ENCODE data around the gene ANKMY2.

DNA sequence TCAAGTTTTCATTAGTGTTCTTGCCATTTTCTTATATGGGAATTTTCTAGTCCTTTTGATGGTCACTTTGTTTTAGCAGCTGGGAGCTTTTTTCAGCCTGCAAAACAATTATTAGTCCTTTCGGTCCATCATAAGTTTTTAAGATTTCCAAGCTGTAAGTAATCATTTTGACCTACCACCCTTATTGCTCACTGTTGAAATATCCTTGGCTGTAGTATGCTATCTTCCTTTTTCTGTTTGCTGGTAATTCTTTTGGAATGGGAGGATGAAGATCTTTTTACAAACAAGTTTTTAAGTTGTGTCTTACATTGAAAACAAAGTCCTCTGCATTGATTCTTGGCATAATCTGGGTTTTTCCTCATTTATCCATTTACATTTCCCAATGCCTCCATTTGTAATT lies 24.5 kb upstream of the ANKMY2 start:
- TF ChIP-seq, protein P1, sequence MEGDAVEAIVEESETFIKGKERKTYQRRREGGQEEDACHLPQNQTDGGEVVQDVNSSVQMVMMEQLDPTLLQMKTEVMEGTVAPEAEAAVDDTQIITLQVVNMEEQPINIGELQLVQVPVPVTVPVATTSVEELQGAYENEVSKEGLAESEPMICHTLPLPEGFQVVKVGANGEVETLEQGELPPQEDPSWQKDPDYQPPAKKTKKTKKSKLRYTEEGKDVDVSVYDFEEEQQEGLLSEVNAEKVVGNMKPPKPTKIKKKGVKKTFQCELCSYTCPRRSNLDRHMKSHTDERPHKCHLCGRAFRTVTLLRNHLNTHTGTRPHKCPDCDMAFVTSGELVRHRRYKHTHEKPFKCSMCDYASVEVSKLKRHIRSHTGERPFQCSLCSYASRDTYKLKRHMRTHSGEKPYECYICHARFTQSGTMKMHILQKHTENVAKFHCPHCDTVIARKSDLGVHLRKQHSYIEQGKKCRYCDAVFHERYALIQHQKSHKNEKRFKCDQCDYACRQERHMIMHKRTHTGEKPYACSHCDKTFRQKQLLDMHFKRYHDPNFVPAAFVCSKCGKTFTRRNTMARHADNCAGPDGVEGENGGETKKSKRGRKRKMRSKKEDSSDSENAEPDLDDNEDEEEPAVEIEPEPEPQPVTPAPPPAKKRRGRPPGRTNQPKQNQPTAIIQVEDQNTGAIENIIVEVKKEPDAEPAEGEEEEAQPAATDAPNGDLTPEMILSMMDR (IDR thresholded peaks at IDR 0.05): no peak
- TF ChIP-seq POLR2A (IDR thresholded peaks at IDR 0.05): no peak
- TF ChIP-seq EP300 (IDR thresholded peaks at IDR 0.05): no peak
- TF ChIP-seq POLR2AphosphoS5 (IDR thresholded peaks at IDR 0.05): no peak

Data from sigmoid colon (tissue), 4 donors.